Activated B cell treated with CpG ODN at 0.5 μM for 24 hours (primary cell): Measurements from ENCODE around the gene TAS2R38. TPM values are rescaled to one million over a fixed set of nuclear protein-coding genes. Genes with fewer than 3 reads are reported as not detected.

Experiments
- ATAC-seq: fragments of 200-7000 bp; cut with Tn5 transposase; one replicate; pipeline ENCODE4 v1.10.0; 2021; ENCODE audit warnings: low read depth, mild to moderate bottlenecking, moderate library complexity
- CTCF ChIA-PET: fragments of 350-600 bp; sonication (Branson Sonifier 250); formaldehyde crosslinking; loops from one replicate; lab custom pipeline; 2021; ENCODE audit warnings: antibody characterized with exemption; lab: Charles Lee
- POLR2A ChIA-PET: fragments of 350-600 bp; sonication (Branson Sonifier 250); formaldehyde crosslinking; loops from one replicate; lab custom pipeline; 2021; ENCODE audit warnings: antibody characterized with exemption; lab: Charles Lee
- DNase-seq: peaks from one replicate; pipeline ENCODE4 v3.0.0; 2022
- H3K27ac Mint-ChIP-seq: one replicate; pipeline ENCODE4 v1.8.0; 2020; ENCODE audit warnings: mixed read lengths
- H3K27me3 Mint-ChIP-seq: one replicate; pipeline ENCODE4 v1.8.0; 2021; ENCODE audit warnings: mixed read lengths
- H3K36me3 Mint-ChIP-seq: one replicate; pipeline ENCODE4 v1.8.0; 2021; ENCODE audit warnings: low read depth, mixed read lengths
- H3K4me1 Mint-ChIP-seq: one replicate; pipeline ENCODE4 v1.8.0; 2021; ENCODE audit warnings: mixed read lengths
- H3K4me3 Mint-ChIP-seq: one replicate; pipeline ENCODE4 v1.8.0; 2020; ENCODE audit warnings: mild to moderate bottlenecking, mixed read lengths
- H3K9me3 Mint-ChIP-seq: one replicate; pipeline ENCODE4 v1.8.0; 2020; ENCODE audit warnings: mixed read lengths
- intact Hi-C: fragments of 100-400 bp; cut with micrococcal nuclease; formaldehyde crosslinking; loops from one replicate; pipeline ENCODE4 v1.15.1; 2024
- total RNA-seq: library from RNA; stranded (reverse); gene quantifications from 2 replicates; pipeline ENCODE4 v1.2.3, GENCODE V29; 2022
- TF ChIP-seq, protein P1 (sequence below): fragments of 200-600 bp; IDR thresholded peaks from one replicate; pipeline ENCODE4 v1.8.0; 2022; ENCODE audit warnings: antibody characterized with exemption, mild to moderate bottlenecking

Gene TAS2R38
- not detected in 2 replicates for total RNA-seq

DNA sequence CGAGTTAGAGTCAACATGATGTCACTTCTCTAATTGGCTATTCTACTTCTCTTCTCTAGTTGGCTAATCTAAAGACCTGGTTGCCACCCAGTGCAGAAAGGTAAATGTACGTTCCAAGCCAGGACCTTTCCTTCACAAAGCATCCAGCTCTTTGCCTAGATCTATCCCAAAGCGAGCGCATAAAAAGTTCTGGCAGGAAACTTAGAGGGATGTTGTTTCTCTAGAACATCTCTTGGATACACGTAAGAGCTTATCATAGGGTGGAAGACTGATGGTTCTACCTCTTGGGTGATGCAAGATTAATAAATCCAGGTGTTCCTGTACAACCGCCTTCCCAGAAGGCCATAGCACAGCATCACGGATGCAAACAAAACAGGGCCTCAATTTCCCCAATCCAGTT lies at the start of gene TAS2R38:
Gene TAS2R38 (minus strand): TSS at position 101 of the 400 bp plus-strand sequence. CDS start 84 bp downstream, at position 17.
- Mint-ChIP-seq H3K27ac (no peak within 1 kb of the TSS), H3K36me3 (no peaks in the 10 kb centered on the region), H3K9me3 (no peaks in the 10 kb centered on the region), H3K4me1 (peaks cover 19% of the 10 kb centered on the region), H3K27me3 (no peaks in the 10 kb centered on the region), H3K4me3 (no peak within 1 kb of the TSS)
- ChIA-PET CTCF (no interaction called here), POLR2A (no interaction called here)
- intact Hi-C loops = no loop called here
- ATAC-seq (no peak), DNase-seq (no peak)
- TF ChIP-seq, protein P1, sequence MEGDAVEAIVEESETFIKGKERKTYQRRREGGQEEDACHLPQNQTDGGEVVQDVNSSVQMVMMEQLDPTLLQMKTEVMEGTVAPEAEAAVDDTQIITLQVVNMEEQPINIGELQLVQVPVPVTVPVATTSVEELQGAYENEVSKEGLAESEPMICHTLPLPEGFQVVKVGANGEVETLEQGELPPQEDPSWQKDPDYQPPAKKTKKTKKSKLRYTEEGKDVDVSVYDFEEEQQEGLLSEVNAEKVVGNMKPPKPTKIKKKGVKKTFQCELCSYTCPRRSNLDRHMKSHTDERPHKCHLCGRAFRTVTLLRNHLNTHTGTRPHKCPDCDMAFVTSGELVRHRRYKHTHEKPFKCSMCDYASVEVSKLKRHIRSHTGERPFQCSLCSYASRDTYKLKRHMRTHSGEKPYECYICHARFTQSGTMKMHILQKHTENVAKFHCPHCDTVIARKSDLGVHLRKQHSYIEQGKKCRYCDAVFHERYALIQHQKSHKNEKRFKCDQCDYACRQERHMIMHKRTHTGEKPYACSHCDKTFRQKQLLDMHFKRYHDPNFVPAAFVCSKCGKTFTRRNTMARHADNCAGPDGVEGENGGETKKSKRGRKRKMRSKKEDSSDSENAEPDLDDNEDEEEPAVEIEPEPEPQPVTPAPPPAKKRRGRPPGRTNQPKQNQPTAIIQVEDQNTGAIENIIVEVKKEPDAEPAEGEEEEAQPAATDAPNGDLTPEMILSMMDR = no peak

- Mint-ChIP-seq H3K4me1 (no peaks in the 10 kb centered on the region), H3K4me3 (no peak overlapping the region), H3K9me3 (no peaks in the 10 kb centered on the region), H3K27ac (no peak overlapping the region), H3K27me3 (no peaks in the 10 kb centered on the region), H3K36me3 (no peaks in the 10 kb centered on the region)
- intact Hi-C loops = no loop called here
- CTCF ChIA-PET = no interaction called here
- TF ChIP-seq, protein P1 = no peak
- POLR2A ChIA-PET = no interaction called here
- no peak for DNase-seq
- no peak for ATAC-seq
These were observed 44.6 kb upstream of the TAS2R38 start for GRCh38 chr7:142018154-142018553.

GRCh38 chr7:142017451-142017850 lies 43.9 kb upstream of the TAS2R38 start:
- Mint-ChIP-seq H3K27me3 (no peaks in the 10 kb centered on the region), H3K9me3 (no peaks in the 10 kb centered on the region), H3K4me3 (no peak overlapping the region), H3K36me3 (no peaks in the 10 kb centered on the region), H3K27ac (no peak overlapping the region), H3K4me1 (no peaks in the 10 kb centered on the region)
- POLR2A ChIA-PET = no interaction called here
- DNase-seq (no peak), ATAC-seq (no peak)
- TF ChIP-seq, protein P1 = no peak
- intact Hi-C loops = no loop called here
- CTCF ChIA-PET = no interaction called here

- ChIA-PET CTCF (no interaction called here), POLR2A (no interaction called here)
- no peaks in the 10 kb centered on the region for H3K4me1 Mint-ChIP-seq
- no peaks in the 10 kb centered on the region for H3K36me3 Mint-ChIP-seq
- DNase-seq (no peak), ATAC-seq (no peak)
- no peaks in the 10 kb centered on the region for H3K9me3 Mint-ChIP-seq
- intact Hi-C loops = no loop called here
- no peak overlapping the region for H3K27ac Mint-ChIP-seq
- no peaks in the 10 kb centered on the region for H3K27me3 Mint-ChIP-seq
- no peak overlapping the region for H3K4me3 Mint-ChIP-seq
- TF ChIP-seq, protein P1 = no peak
These were observed 39.4 kb upstream of the TAS2R38 start for GRCh38 chr7:142012825-142013511.

DNA sequence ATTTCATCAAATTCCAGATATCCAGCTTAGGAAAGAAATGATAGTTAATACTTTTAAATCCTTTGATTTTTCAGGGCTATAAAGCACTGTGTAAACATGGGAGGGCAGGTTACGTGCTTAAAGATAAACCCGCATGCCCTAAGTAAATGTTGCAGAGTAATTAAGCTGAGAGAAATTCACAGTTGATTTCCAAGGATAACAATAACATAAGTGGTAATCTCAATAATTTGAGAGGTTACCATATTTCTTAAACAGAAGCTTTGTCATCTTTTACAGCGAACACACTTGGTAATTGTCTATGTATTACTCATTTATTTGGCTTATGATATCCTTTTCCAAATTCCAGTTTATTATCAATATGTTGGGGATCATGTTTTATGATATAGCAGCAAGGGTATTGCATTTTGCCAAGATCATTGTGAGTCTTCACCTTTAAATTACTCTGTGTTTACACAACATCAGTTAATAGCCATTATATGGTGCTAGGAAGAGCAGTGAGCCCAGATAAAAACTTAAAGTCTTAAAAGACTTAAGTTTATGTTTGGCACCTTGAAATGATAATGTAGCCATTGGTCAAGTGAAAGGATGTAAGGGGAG lies 37.5 kb upstream of the TAS2R38 start:
- Mint-ChIP-seq H3K36me3 (no peaks in the 10 kb centered on the region), H3K4me3 (no peak overlapping the region), H3K4me1 (no peaks in the 10 kb centered on the region), H3K27ac (no peak overlapping the region), H3K9me3 (no peaks in the 10 kb centered on the region), H3K27me3 (no peaks in the 10 kb centered on the region)
- DNase-seq = no peak
- ChIA-PET CTCF (no interaction called here), POLR2A (no interaction called here)
- ATAC-seq = no peak
- TF ChIP-seq, protein P1 = no peak
- intact Hi-C loops = no loop called here
